Tibial nerve (tissue), 4 donors: ENCODE data around the gene DYRK1A. TPM values are rescaled to one million over a fixed set of nuclear protein-coding genes. Genes with fewer than 3 reads are reported as not detected.

ENCODE experiments used
- DNase-seq, 2 donors: peaks; one replicate each; pipeline ENCODE4 v3.0.0-alpha.2; 2019; ENCODE audit warnings: low spot score in 2 of 2
- H3K27ac ChIP-seq, 4 donors: fragments of 200-600 bp; sonication (generic) in 3 of 4; one replicate each; pipeline ENCODE4 v1.5.1; 2017 to 2019; ENCODE audit warnings: mild to moderate bottlenecking in 1 of 4
- H3K27me3 ChIP-seq, 2 donors: fragments of 200-600 bp; sonication (generic) in 1 of 2; one replicate each; pipeline versions ENCODE4 v1.5.1 to v1.6.0; 2017 to 2019
- H3K36me3 ChIP-seq, 3 donors: fragments of 200-600 bp; sonication (generic); one replicate each; pipeline ENCODE4 v1.5.1; 2018 to 2019
- H3K4me1 ChIP-seq, 4 donors: fragments of 200-600 bp; sonication (generic) in 3 of 4; one replicate each; pipeline ENCODE4 v1.5.1; 2017 to 2019
- H3K4me3 ChIP-seq, 4 donors: fragments of 200-600 bp; sonication (generic) in 3 of 4; one replicate each; pipeline ENCODE4 v1.5.1; 2017 to 2019; ENCODE audit warnings: mild to moderate bottlenecking in 1 of 4, moderate library complexity in 1 of 4
- H3K9me3 ChIP-seq, 4 donors: fragments of 200-600 bp; sonication (generic) in 3 of 4; one replicate each; pipeline ENCODE4 v1.5.1; 2017 to 2019
- CTCF ChIP-seq, 5 experiments: fragments of 200-600 bp in 3 of 5; fragments of 450-650 bp in 2 of 5; sonication (generic) in 3 of 5; IDR thresholded peaks; one replicate each; pipeline ENCODE4 v1.5.1; 2016 to 2019; ENCODE audit warnings: antibody characterized with exemption in 5 of 5, mild to moderate bottlenecking in 3 of 5, moderate library complexity in 2 of 5
- EP300 ChIP-seq, 2 donors: sonication (generic); formaldehyde crosslinking; IDR thresholded peaks; one replicate each; pipeline ENCODE4 v1.6.1; 2017; ENCODE audit warnings: antibody characterized with exemption in 2 of 2, mild to moderate bottlenecking in 1 of 2
- POLR2A ChIP-seq, 2 donors: fragments of 450-650 bp; IDR thresholded peaks; one replicate each; pipeline ENCODE4 v1.6.1; 2017; ENCODE audit warnings: antibody characterized with exemption in 2 of 2, mild to moderate bottlenecking in 2 of 2, moderate library complexity in 2 of 2
- WGBS, 2 donors: methylation state at CpG; one replicate each; pipeline ENCODE4 v1.1.5; 2018; 5-methylcytosine and 5-hydroxymethylcytosine counted together
- total RNA-seq, 4 donors: library from RNA; depleted of rRNA; stranded (reverse); fragments of >200 nt; gene quantifications; one replicate each; pipeline ENCODE4 v1.1.0, GENCODE V29; 2016

DYRK1A gene
- total RNA-seq, 4 donors from 2014 or later = 65.8 to 81.6 (median 68.2) TPM

- H3K36me3 ChIP-seq = no peaks in the 10 kb centered on the region
- H3K27ac ChIP-seq = no peak overlapping the region
- no peak for DNase-seq
- TF ChIP-seq POLR2A (IDR thresholded peaks at IDR 0.05) (no peak), CTCF (IDR thresholded peaks at IDR 0.05) (no peak), EP300 (IDR thresholded peaks at IDR 0.05) (no peak)
- WGBS, 2 donors = 92 to 98% methylated on average over 7 of the region's 7 CpGs
- peaks cover 0 to 20% (median 3%) of the 10 kb centered on the region in 4 donors for H3K9me3 ChIP-seq
- no peaks in the 10 kb centered on the region for H3K27me3 ChIP-seq
- no peaks in the 10 kb centered on the region for H3K4me1 ChIP-seq
- no peak overlapping the region for H3K4me3 ChIP-seq
These were observed 208.2 kb downstream of the DYRK1A start for GRCh38 chr21:37574751-37575150.

- no peak for DNase-seq
These were observed 209.0 kb downstream of the DYRK1A start for GRCh38 chr21:37575580-37575979.

More at GRCh38 chr21:37575580-37575979, 209.0 kb downstream of the DYRK1A start:
- Histone ChIP-seq H3K9me3 (peaks cover 0 to 20% (median 3%) of the 10 kb centered on the region in 4 donors), H3K4me1 (no peaks in the 10 kb centered on the region), H3K36me3 (no peaks in the 10 kb centered on the region), H3K27ac (no peak overlapping the region), H3K4me3 (no peak overlapping the region), H3K27me3 (no peaks in the 10 kb centered on the region)
- no peak for TF ChIP-seq POLR2A (IDR thresholded peaks at IDR 0.05)
- TF ChIP-seq EP300 (IDR thresholded peaks at IDR 0.05) = no peak
- no peak for TF ChIP-seq CTCF (IDR thresholded peaks at IDR 0.05)
- 79 to 87% methylated on average over 11 of the region's 11 CpGs for WGBS, 2 donors

Other genes starting within 250 kb of the DYRK1A start
- gene VPS26C, start 99.4 kb upstream of the DYRK1A start, total RNA-seq = 10 to 100 TPM; 34.7 to 55.8 (median 51.6) TPM